CD4-positive, alpha-beta T cell (primary cell): ENCODE data around the gene SYNE1. TPM values are rescaled to one million over a fixed set of nuclear protein-coding genes. Genes with fewer than 3 reads are reported as not detected.

Experiments used
- ATAC-seq: fragments of 200-7000 bp; cut with Tn5 transposase; one replicate; pipeline ENCODE4 v1.10.0; 2022; ENCODE audit warnings: mild to moderate bottlenecking; ENCODE audit not compliant: poor library complexity
- CTCF ChIA-PET: fragments of 350-600 bp; sonication (Branson Sonifier 250); formaldehyde crosslinking; loops from one replicate; lab custom pipeline; 2021; ENCODE audit warnings: antibody characterized with exemption, inconsistent platforms; lab: Charles Lee
- POLR2A ChIA-PET: fragments of 350-600 bp; sonication (Branson Sonifier 250); formaldehyde crosslinking; loops from one replicate; lab custom pipeline; 2021; ENCODE audit warnings: antibody characterized with exemption, inconsistent platforms; lab: Charles Lee
- DNase-seq, 14 experiments: peaks; one replicate each; pipeline ENCODE4 v3.0.0-alpha.2; 2013 to 2020; ENCODE audit warnings: mixed read lengths in 2 of 14
- H3K27ac ChIP-seq, 2 donors: one replicate each; pipeline versions ENCODE4 v1.5.1 to v1.7.0; 2013; ENCODE audit warnings: low read length in 2 of 2, low read depth in 1 of 2, mild to moderate bottlenecking in 1 of 2
- H3K27me3 ChIP-seq, 2 experiments: 1 replicate in 1 of 2; 2 replicates in 1 of 2; pipeline versions ENCODE4 v1.6.1 to v1.7.0; 2013; ENCODE audit warnings: low read length in 2 of 2, control low read depth in 1 of 2, mild to moderate bottlenecking in 1 of 2, moderate library complexity in 1 of 2; ENCODE audit not compliant: insufficient read depth in 2 of 2, control insufficient read depth in 1 of 2
- H3K36me3 ChIP-seq: one replicate; pipeline ENCODE4 v1.6.1; 2013; ENCODE audit warnings: low read length, control low read depth; ENCODE audit not compliant: insufficient read depth
- H3K4me1 ChIP-seq: one replicate; pipeline ENCODE4 v1.6.1; 2013; ENCODE audit warnings: low read length, control low read depth; ENCODE audit not compliant: insufficient read depth
- H3K4me3 ChIP-seq: one replicate; pipeline ENCODE4 v1.5.1; 2013; ENCODE audit warnings: mild to moderate bottlenecking, low read length, moderate library complexity
- H3K9me3 ChIP-seq, 2 experiments: 1 replicate in 1 of 2; 2 replicates in 1 of 2; pipeline versions ENCODE4 v1.6.1 to v1.7.0; 2013; ENCODE audit warnings: low read length in 2 of 2, mild to moderate bottlenecking in 2 of 2, control low read depth in 1 of 2, moderate library complexity in 1 of 2; ENCODE audit not compliant: control insufficient read depth in 1 of 2, insufficient read depth in 1 of 2
- H3K27ac Mint-ChIP-seq: one replicate; pipeline ENCODE4 v1.8.0; 2020; ENCODE audit warnings: mixed read lengths
- H3K27me3 Mint-ChIP-seq: one replicate; pipeline ENCODE4 v1.8.0; 2021; ENCODE audit warnings: mixed read lengths
- H3K36me3 Mint-ChIP-seq: one replicate; pipeline ENCODE4 v1.8.0; 2021; ENCODE audit warnings: low read depth, mixed read lengths
- H3K4me1 Mint-ChIP-seq: one replicate; pipeline ENCODE4 v1.8.0; 2021; ENCODE audit warnings: low read depth, mixed read lengths
- H3K4me3 Mint-ChIP-seq: one replicate; pipeline ENCODE4 v1.8.0; 2020; ENCODE audit warnings: mild to moderate bottlenecking, mixed read lengths
- H3K9me3 Mint-ChIP-seq: one replicate; pipeline ENCODE4 v1.8.0; 2020; ENCODE audit warnings: mixed read lengths
- intact Hi-C, 2 experiments: fragments of 100-400 bp; cut with DNase I in 1 of 2; cut with micrococcal nuclease in 1 of 2; formaldehyde crosslinking; loops; one replicate each; pipeline versions ENCODE4 v1.15.1 to v1.9.0; 2023 to 2025; cut with DNase I, micrococcal nuclease
- total RNA-seq, 174 experiments: library from RNA in 2 of 174; stranded (reverse) in 2 of 174; gene quantifications; one replicate each; pipeline ENCODE4 v1.2.3 and lab custom pipeline; 2021 to 2026
- TF ChIP-seq, protein P1 (sequence below): fragments of 200-600 bp; IDR thresholded peaks from one replicate; pipeline ENCODE4 v1.8.0; 2022; ENCODE audit warnings: antibody characterized with exemption, mild to moderate bottlenecking

SYNE1 gene
- total RNA-seq, 2 experiments from 2014 or later: 94.9 to 108 TPM

- H3K27me3 Mint-ChIP-seq: peaks cover 4% of the 10 kb centered on the region
- Histone ChIP-seq H3K27ac (no peak overlapping the region), H3K9me3 (no peaks in the 10 kb centered on the region), H3K4me3 (no peak overlapping the region), H3K27me3 (no peaks in the 10 kb centered on the region), H3K36me3 (no peaks in the 10 kb centered on the region), H3K4me1 (no peaks in the 10 kb centered on the region)
- H3K36me3 Mint-ChIP-seq: no peaks in the 10 kb centered on the region
- intact Hi-C loops: no loop called here
- ChIA-PET CTCF (no interaction called here), POLR2A (no interaction called here)
- no peak overlapping the region for H3K4me3 Mint-ChIP-seq
- H3K27ac Mint-ChIP-seq: no peak overlapping the region
- H3K9me3 Mint-ChIP-seq: no peaks in the 10 kb centered on the region
- no peaks in the 10 kb centered on the region for H3K4me1 Mint-ChIP-seq
- DNase-seq (no peak), ATAC-seq (no peak)
- TF ChIP-seq, protein P1, sequence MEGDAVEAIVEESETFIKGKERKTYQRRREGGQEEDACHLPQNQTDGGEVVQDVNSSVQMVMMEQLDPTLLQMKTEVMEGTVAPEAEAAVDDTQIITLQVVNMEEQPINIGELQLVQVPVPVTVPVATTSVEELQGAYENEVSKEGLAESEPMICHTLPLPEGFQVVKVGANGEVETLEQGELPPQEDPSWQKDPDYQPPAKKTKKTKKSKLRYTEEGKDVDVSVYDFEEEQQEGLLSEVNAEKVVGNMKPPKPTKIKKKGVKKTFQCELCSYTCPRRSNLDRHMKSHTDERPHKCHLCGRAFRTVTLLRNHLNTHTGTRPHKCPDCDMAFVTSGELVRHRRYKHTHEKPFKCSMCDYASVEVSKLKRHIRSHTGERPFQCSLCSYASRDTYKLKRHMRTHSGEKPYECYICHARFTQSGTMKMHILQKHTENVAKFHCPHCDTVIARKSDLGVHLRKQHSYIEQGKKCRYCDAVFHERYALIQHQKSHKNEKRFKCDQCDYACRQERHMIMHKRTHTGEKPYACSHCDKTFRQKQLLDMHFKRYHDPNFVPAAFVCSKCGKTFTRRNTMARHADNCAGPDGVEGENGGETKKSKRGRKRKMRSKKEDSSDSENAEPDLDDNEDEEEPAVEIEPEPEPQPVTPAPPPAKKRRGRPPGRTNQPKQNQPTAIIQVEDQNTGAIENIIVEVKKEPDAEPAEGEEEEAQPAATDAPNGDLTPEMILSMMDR: no peak
Observed at GRCh38 chr6:152682141-152682540, 45.0 kb upstream of the SYNE1 start.

GRCh38 chr6:152680879-152681517 is 43.8 kb upstream of the SYNE1 start:
- peaks cover 4% of the 10 kb centered on the region for H3K27me3 Mint-ChIP-seq

DNA sequence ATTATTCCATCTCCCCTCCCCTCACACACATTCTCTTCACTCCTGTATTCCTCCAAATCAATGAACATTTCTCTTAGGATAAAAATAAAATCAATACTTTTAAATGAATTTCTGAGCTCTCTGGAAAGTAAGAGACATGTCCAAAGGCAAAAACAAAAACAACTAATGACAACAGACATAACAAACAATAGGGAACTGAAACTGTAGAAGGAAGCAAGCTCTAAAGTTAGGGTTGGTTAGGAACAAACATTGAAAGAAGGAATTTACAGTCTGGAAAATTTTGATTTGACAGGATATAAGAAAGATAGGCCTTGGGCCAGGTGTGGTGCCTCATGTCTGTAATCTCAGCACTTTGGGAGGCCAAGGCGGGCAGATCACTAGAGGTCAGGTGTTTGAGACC is 43.0 kb upstream of the SYNE1 start:
- POLR2A ChIA-PET: no interaction called here

More at GRCh38 chr6:152680879-152681517, 43.8 kb upstream of the SYNE1 start:
- no peaks in the 10 kb centered on the region for H3K4me1 Mint-ChIP-seq
- ChIA-PET CTCF (no interaction called here), POLR2A (no interaction called here)
- H3K36me3 ChIP-seq: no peaks in the 10 kb centered on the region
- H3K27ac ChIP-seq: no peak overlapping the region
- intact Hi-C loops: no loop called here
- DNase-seq (no peak), ATAC-seq (no peak)
- no peaks in the 10 kb centered on the region for H3K36me3 Mint-ChIP-seq
- H3K27ac Mint-ChIP-seq: no peak overlapping the region
- no peak overlapping the region for H3K4me3 Mint-ChIP-seq
- H3K27me3 ChIP-seq: no peaks in the 10 kb centered on the region
- no peak overlapping the region for H3K4me3 ChIP-seq
- no peaks in the 10 kb centered on the region for H3K4me1 ChIP-seq
- H3K9me3 Mint-ChIP-seq: no peaks in the 10 kb centered on the region
- H3K9me3 ChIP-seq: no peaks in the 10 kb centered on the region
- TF ChIP-seq, protein P1: no peak

More for the DNA sequence above, 43.0 kb upstream of the SYNE1 start:
- no peak overlapping the region for H3K4me3 Mint-ChIP-seq
- intact Hi-C loops: no loop called here
- H3K27me3 ChIP-seq: no peaks in the 10 kb centered on the region
- DNase-seq (no peak), ATAC-seq (no peak)
- H3K4me3 ChIP-seq: no peak overlapping the region
- peaks cover 4% of the 10 kb centered on the region for H3K27me3 Mint-ChIP-seq
- CTCF ChIA-PET: no interaction called here
- TF ChIP-seq, protein P1: no peak
- H3K9me3 ChIP-seq: no peaks in the 10 kb centered on the region
- H3K9me3 Mint-ChIP-seq: no peaks in the 10 kb centered on the region
- no peaks in the 10 kb centered on the region for H3K4me1 ChIP-seq
- H3K27ac ChIP-seq: no peak overlapping the region
- no peaks in the 10 kb centered on the region for H3K4me1 Mint-ChIP-seq
- H3K27ac Mint-ChIP-seq: no peak overlapping the region
- H3K36me3 Mint-ChIP-seq: no peaks in the 10 kb centered on the region
- H3K36me3 ChIP-seq: no peaks in the 10 kb centered on the region
